GM21723 (cell line): ENCODE results near the gene HABP2.
A peak's percentile ranks its signal among the peaks of the same experiment; 100 is the strongest.

ENCODE experiments used
- ATAC-seq: cut with Tn5 transposase; IDR thresholded peaks from one replicate; pipeline ENCODE4 v1.9.1; 2021; ENCODE audit warnings: mild to moderate bottlenecking, moderate library complexity; ENCODE audit not compliant: unreplicated experiment

HABP2 gene

DNA sequence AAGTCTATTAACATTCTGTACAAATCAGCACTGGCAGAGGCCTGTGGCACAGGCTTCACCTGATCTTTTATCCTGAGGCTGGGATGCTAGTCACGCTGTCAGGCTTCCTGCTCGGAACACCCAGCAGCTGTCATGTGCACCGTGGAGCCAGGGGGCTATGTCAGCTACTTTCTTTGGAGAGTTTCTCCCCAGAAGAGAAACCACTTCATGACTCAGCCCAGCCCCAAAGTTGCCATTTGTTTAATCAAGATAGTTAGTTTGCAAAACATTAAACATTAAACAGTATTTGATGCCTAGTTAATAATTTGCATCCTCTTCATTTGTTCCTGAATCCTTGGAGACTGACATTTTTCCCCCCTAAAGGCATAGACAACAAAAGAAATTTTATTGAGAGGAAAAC, at the start of gene HABP2:
Gene HABP2 (plus strand): TSS at position 353 of the 400 bp plus-strand sequence. CDS start 69 bp downstream, outside the sequence.
- ATAC-seq, result no peak

DNA sequence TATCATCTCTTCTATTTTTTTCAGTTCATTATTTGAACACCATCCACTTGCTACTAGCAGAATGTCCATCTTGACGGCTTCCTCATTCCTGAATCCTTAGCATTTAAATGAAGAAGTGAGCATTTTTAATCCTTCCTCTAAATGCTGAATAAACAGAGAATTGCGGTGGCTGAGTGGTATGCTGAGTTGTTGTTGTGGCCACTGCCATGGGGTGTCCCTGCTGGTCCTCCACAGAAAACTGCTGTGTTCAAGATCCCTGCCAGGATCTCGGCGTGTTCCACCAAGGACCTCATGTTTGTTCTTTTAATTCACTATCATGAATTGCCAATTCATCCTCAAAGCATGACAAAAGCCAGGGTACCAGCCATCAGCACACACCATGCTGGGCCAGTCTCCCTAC, 48.9 kb upstream of the HABP2 start:
- no peak for ATAC-seq

DNA sequence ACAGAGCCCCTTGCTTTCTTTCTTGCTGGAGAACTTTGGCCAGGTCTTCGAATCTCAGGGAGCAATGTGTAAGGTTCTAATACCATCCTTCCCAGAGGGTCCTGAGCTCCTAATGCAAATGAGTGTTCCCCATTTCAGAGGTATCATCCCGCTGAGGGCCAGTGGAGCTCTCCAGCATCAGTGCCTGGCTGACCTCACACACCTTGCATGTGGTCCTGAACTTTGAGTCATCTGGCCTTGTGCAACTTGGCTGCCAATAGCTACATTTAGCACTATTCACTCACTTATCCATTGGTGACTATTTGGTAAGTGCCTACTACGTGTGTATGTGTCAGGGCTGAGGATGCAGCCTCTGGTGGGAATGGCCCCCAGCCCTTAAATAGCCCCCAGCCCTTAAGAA, 48.4 kb upstream of the HABP2 start:
- ATAC-seq, result no peak

DNA sequence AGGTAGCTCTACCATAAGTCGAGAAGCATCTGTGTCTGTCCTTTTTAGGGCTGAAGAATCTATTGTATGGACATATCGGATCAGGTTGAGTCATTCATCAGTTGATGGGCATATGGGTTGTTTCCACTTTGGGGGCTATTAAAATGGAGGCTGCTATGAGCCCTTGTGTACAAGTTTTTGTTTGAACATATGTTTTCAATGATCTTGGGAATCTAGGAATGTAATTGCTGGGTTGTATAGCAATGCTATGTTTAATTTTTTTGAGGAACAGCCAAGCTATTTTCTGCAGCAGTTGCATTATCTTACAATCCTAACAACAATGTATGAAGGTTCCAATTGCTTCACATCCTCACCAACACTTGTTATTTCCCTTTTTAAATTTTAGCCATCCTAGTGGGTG, 46.4 kb upstream of the HABP2 start:
- ATAC-seq, result no peak

DNA sequence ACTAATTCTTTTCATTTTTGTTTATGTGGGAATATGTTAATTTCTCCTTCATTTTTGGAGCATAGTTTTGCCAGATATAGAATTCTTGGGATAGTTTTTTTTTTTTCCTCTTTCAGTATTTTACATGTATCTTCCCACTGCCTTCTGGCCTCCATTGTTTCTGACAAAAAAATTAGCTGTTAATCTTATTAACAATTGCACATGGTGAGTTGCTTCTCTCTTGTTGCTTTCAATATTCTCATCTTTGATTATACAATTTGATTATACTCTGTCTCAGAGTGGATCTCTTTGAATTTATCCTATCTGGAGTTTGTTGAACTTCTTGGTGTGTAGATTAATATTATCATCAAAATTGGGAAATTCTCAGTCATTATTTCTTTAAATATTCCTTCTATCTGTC, 41.4 kb upstream of the HABP2 start:
- no peak for ATAC-seq

DNA sequence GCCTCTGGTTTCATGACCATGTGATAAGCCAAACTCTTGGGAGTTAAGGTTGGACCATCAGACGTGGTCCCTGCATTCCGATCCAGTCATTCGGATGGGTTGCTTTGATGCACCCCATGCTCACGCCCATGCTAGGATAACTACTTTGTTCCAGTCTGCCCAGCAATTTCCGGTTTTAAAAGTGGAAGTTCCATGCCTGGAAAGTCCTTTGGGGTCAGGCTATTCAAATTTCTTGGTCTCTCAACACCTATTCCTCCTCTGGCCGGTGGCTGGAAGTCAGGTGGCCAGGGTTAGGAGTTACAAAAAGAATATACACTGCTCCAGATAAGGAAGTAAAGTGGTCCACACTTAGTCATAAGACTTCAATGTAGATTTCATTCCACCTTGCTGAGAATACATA, 37.7 kb upstream of the HABP2 start:
- no peak for ATAC-seq

DNA sequence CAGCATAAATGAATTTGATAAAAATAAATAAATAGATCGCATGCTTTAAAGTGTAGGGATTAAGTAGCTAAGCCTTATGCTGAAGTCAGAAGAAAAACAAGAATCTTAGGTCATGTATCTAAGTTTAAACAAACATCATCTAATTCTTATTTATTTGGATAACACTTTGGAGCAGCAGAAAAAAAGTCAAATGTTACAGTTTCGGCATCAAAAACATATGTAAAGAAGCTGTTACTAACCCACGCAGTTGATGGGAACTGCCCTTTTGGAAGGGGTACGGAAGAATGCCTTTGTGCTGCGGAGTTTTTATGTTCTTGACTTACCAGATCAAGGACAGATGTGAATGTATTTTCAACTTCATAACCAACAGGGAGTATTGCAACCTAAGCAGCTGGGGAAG, 37.3 kb upstream of the HABP2 start:
- ATAC-seq, result no peak

DNA sequence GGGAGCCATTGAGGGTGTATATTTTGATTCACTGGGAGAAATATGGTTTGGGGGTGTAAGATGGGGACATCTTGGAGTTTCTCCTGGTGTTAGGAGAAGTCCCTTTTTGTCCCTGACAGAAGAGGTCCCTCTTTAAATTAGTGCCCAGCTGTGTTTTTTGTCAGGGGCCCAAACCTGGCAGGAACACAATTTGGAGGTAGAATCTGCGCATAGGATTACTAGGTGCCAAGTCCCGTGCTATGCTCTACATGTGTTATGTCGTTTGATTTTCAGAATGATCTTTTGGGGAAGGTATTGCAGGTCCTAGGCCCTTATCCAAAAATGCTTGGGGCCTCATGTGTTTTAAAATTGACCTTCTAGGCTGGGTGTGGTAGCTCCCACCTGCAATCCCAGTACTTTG, 36.8 kb upstream of the HABP2 start:
- ATAC-seq, result no peak

DNA sequence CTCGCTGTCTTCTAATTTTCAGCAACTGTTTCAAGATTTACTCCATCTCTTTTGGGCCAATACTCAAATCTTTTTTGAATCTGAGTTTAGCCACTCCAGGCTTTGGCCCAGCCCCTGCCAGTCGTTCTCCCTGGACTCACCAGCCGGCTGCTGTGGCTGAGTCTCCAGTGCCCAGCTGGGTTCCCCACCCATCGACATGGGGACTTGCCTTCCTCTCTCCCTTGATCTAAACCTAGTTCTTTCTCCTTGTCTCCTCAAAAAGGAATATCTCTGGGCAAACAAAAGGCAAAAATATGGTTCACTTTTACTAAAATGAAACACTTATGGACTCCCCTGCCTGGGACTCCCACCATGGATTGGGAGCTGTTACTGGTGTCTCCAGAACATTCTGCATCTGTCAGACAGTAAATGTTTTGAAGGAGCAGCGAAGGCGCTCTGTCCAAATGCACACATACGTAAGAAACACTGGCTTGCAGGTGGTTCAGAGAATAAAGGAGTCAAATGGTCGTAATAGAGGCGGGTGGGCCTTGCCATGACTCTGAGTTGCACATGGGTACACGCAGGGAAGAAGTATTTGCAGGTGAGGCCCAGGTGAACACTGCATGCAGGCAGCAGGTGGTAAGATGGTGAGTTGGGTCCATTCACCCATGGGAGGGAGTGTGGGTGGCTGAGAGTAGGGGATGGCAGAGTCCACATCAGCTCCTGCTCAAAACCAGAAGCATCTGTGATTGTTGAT, 35.5 kb upstream of the HABP2 start:
- no peak for ATAC-seq

DNA sequence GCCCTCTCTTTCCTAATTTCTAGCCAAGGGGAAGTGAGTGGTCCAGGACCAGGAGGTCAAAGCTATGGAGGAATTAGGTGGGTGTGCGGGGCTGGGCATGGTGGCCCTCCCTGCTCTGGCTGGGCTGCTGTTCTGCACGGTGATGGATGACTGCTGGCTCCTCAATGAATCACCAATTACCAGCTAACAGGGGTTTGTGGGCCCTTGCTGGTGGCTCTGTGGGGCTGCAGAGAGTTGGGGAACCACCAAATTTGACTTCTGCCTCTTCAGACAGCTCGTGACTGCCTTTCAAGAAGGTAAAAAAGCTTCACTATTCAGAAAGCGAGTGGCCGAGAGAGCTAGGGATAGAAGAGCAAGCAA, 35.0 kb upstream of the HABP2 start:
- ATAC-seq, result no peak

DNA sequence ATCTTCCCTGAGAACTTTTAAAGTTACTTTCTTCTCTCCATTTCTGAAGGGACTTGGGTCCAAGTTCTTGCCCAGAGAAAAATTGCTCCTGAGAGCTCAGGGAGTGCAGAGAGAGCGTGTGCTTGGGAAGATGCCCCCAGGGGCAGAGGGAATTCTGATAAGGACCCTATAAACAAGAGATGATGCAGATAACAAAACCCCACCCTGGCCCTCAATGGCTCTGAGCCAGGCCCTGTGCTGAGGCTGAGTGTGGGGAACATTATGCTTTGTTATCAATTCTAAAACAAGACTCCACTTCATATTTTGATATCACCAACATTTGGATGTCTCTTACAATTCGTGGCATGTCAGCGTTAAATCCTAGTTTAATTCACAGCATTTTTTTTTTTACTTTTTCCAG, 34.4 kb upstream of the HABP2 start:
- ATAC-seq, result no peak

DNA sequence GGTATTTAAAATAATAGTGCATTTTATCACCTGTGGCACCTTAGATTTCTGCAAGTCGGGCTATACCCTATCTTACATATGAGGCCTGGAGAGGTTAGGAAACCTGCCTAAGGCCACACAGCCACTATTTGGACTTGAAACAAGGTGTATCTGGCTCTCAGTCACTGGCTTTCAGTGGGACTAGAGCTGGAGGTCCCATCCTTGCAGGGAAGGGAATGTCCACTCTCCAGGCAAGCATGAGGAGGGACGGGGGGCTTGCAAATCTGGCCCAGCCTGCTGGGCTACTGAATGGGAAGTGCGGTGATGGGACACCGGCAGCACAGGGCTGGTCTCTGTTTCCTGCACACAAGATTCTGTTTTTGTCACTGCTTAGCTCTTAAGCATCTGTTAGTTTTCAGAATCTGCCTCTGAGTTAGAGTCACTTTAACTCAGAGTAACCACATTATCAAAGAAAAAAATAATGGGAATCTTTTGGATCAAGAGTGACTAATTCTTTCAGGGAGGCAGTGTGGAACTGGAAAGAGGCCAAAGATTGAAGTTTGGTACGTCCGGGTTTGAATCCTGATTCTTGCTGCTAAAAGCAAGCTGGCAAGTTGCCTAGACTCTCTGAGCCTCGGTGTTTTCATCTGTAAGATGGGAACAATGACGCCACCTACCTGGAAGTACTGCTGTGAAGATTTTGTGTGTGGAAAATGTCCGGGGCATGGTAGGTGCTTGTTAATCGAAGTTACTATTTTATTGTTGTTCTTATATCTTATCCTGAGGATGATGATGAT, 33.8 kb upstream of the HABP2 start:
- no peak for ATAC-seq

DNA sequence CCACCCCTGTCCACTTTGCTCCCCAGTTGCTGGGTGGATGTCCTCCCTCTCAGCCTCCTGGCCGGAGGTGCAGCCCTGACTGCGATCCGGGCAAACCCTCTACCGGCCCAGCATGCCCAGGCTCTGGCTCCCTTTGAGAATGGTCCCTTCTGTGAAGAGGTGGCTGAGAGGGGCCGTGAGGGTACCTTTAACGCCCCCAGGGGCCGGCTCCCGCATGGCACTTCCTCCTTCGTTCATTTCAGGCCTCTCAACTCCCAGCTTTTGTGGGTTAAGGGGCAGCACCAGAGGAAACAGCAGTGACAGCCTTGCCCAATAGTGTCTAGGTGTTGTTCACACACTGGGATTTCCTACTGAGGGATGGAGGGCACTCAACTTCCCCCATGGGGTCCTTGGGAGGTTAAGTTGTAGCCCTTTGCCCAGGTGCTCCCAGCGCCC, 33.2 kb upstream of the HABP2 start:
- ATAC-seq, result no peak

DNA sequence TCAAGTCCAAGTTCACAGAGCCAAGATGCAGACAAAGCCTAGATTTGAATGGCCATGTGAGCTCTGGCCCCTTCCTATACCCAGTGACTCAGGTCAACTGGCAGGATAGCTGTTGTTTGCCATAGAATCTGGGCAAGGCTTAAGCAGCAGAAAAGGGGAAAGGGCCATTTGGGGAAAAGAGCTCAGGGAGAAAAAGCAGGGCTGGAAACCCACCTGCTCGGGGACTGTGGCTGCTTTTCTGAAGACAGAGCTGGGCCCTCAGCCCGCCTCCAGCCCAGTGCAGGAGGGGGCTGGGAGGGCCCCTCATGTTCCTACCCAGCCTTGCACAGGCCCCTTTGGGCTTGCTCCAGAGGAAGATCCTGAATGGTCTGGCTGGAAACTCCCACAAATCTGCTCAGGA, 32.6 kb upstream of the HABP2 start:
- ATAC-seq, result no peak

DNA sequence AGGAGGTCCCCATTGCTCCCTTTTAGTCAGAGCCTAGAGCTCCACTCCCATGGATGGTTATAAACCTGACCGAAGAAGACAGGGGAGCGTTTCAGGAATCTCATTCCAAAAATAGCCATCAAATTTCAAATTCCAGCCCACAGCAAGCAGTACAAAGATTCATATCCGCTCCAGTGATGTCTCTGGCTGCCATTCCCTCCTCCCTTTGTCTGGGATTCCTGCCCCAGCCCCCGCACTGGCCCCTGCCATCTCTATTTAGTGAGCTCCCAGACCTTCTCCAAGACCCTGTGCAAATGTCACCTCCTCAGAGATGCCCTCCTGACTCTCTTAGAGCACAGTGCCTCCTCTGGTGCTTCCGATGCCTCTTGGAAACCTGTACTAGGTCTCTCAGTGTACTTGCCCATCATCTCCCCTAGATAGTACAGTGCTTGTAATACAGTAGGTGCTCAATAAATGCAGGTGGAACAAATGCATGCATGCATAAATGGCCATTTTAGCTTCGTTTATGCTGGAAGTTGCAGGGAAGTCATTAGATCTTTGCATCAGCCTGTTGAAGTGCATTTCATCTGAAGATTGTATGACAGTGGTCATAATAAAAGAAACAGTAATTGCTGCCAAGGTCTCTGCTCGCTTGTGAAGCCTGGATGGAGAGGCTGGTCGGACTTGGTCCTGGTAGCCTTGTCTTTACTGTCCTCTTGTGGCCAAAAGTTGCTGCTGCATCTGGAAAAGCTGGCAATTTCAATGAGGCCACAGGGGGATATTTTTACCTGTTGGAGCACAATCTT, 32.0 kb upstream of the HABP2 start:
- peak; percentile 78 for ATAC-seq

DNA sequence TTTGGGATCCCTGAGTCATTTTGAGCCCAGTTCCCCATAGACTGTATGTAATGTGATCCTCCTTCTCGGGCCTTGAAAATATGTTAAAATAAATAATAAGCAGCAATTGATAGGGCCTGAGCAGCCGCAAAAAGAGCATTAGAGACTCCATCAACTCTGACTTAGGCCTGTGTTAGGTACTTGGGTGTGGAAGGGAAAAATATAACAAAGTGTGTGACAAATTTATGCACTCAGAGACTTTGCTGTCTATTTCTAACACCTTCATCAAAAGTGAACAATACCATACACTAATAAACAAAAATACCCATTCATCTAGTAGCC, 31.4 kb upstream of the HABP2 start:
- ATAC-seq, result no peak

DNA sequence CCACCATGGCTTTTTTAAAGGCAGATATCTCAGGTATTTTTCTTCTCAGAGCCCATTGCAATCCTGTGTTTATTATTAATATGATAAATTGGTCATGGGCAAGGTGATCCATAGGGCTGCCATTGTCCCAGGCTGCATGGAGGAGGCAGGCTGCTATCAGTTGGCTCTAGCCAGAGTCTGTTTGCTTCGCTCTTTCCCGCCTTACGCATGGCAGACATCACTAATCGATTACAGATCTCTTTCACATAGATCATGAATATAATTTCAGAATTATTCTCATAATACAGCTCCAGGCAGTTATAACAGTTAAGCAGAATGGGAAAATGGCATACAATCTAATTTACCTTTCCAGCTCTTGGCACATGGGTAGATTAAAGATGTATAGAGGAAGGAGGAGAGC, 30.4 kb upstream of the HABP2 start:
- ATAC-seq, result no peak

DNA sequence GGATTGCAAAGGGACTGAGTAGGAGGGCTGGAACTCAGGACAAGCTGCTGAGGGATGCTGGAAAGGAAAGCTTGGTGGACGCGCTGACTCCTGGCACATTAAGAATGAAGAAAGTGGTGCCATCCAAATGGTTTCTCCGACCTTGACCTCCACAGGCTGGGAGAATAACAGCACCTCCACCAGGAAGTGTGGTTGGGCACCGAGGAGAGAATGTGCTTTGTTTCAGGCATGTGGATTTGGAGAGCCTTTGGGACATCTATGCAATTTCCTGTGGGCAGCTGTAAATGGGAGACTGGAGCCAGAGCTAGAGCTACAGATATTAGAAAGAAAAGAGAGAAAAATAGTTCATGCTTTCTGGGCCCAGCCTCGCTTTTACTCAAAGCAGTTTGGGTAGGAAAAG, 29.8 kb upstream of the HABP2 start:
- ATAC-seq, result no peak

DNA sequence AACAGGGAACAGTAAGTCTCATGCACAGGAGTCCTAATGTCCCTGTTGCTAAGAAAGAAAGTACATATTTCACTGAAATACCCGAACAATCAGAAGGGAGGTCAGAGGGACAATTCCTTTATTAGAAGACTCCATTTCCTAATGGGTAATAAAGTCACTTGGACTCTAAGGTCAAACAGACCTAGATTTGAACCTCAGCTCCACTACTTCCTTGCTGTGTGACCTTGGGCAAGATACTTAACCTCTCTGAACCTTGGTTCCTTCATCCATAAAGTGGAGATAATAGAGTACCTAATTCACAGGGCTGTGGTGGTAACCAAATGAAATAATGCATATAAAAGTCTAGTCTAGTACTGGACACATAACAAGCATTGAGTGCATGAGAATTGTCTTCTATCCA, 29.2 kb upstream of the HABP2 start:
- ATAC-seq, result no peak

DNA sequence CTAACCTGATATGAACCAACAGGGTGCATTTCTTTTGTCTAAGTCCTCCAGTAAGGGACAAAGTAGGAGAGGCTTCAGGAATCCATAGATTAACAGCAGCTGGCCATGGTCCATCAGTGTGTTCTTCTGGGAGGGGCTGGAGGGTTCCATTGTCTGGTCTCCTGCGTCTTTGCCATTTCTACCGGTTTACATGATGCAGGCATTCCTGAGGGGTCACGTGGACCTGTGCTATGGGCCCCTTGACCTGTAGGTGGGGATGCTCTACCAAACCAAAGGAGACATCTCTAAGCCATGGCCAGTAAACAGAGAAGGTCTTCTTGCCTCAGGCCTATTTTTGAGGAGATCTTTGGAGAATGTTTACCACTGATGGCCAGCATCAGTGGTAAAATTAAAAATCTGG, 28.7 kb upstream of the HABP2 start:
- no peak for ATAC-seq

DNA sequence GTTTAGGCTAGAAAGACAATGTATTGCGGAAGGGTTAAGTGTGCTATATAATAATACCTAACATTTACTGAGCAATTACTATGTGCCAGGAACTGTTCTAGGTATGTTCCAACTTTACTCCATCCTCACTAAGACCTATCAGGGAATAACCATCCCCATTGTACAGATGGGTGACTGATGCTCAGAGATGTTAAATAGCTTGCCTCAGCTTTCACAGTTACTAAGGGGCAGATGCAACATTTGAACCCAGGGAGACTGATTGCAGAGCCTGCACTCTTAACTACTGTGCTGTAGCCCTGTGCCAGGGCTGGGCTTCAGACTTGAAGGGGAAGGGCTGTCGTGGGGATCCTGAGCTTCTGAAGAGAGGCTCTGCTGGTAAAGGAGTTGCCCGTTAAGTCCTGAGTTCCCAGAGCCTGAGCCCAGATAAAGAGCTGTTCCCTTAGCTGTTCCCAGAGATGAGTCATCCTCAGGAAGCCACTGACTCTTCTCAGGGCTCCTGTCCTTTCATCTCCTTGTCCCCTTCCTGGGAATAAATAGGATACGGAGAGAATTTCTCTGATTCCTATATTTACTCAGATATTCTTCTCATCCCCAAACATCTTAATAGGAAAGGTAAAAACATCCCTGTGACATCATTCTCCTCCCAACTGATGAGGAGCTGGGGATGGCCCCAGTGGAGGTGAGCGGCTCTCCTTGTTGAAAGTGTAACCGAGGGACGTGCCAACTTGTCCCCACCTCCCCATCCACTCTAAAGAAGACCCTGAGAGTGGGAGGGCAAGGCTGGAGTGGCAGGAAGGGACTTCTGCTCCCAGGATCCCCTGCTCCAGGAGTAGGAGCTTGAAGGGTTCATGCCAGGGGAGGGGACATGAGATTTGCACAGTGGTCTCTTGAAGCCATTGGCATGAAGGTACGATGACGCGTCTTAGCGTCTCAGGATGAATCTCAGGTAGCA, 28.0 kb upstream of the HABP2 start:
- ATAC-seq, result no peak
